Non-pigmented ciliary epithelial cell (primary cell): ENCODE measurements around the gene RPL22L1.
"Not testable (repeated sequence)": the region's sequence is repeated elsewhere in the genome, so short reads cannot be mapped to it uniquely, and the experiment has no call there.

ENCODE experiments used
- DNase-seq: peaks from one replicate; pipeline ENCODE4 v3.0.0-alpha.2; 2010; ENCODE audit warnings: low read depth

The RPL22L1 gene

DNA sequence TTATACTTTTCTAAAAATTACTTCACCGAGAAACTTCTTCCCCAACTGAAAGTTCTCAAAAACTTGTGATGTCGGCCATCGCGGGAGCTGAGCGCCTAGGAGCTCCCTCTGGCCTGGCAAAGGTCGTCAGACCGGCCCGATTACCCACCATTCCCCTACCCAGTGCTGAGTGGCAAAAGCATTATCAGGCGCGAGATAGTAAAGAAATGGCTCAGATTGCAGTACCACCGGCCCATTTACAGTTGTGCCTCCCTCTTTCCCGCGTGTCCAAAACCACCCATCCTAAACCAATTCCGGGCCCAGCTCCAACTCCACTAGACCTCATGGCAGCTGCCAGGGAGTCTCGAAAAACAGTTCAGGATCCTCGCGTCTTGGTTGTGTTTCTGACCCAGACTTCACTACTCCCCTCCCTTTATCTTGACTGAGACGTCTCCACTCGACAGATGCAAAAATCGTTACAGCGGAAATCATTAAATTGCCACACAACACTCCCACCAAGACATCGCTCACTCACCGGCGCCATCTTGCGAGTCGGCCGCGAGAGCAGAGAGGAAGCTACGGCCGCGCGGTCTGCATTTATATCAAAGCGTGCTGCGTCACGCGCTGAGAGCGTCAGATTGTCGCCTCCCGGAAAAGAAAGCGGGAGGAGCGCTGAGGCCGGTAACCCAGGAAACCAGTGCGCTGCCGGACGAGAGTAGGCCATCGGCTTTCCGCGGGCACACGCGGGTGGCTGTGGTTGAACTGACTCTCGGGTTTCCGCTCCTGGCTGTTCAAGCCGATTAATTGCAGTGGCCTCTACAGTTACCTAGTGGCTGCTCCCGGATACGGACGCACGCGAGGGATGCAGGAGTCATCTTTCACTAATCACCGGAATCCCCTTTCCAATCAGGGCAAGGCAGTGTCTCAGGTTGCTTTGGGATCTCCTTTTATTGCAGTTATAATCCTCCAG, at the start of gene RPL22L1:
Gene RPL22L1, minus strand, starts transcription at position 551 of the 949 bp plus-strand sequence. Its CDS starts 28 bp downstream, at position 523.
- peak; percentile 67 for DNase-seq

DNA sequence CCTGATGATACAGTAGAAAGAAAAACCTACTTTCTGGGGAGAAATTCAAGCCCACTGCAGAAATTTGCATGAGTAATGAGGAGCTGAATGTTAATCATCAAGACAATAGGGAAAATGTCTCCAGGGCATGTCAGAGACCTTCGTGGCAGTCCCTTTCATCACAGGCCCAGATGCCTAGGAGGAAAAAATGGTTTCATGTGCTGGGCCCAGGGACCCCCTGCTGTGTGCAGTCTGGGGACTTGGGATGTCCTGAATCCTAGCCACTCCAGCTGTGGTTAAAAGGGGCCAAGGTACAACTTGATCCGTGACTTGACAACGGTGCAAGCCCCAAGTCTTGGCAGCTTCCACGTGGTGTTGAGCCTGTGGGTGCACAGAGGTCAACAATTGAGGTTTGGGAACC, 48.7 kb upstream of the RPL22L1 start:
- DNase-seq = no peak

DNA sequence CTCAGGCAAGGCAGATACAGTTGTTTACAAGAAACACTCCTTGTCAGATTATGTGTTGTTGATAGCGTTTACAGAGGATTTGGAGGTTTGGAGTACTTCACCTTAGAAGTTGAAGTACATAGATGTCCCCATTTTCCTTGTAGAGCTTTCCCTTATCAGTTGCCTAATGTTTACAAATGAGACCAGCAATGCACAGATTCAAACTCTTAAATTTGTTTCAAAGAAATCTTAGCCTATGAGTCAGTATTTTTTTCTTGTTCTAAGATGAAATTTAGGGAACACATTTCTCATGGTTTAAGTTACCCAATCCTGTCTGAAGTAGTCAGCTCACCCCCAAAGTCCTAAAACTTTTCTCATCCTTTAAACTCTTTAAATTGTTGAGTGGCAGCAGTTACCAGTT, 44.7 kb upstream of the RPL22L1 start:
- no peak for DNase-seq

- DNase-seq = no peak
Observed at GRCh38 chr3:170914212-170914611, 44.2 kb upstream of the RPL22L1 start.

DNA sequence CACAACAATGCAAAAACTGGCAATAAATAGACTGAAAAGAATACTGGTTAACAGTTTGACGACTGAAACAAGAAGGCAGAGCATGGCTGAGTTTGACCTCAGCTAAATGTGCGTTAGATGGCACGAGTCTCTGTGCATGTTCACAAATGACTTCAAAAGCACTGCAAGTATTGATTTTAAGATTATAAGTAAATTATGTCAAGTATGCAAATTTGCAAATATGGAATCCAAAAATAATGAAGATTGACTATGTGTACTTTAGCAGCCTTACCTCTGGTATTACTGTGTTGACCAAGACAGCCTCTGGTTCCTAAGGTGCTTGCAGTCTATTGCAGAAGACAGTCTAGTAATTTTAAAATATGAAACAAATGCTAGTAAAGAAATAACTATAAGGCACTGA, 41.1 kb upstream of the RPL22L1 start:
- no peak for DNase-seq

DNA sequence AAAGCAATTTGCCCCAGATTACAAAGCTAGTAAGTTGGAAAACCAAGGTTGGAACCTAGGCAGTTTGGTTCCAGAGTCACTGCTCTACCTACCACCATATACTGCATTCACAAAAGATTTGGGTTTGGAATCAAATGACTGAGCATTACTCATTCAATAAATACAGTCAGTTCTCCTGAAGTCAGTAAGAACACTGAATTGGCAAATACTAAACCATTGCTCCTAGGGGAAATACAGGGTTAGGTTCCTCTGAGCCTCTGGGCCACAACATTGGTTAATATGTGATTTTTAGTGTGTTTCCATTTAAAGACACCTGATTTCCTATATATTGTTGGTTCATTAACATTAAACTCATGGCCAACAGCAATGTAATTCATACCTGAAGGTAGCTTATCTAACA, 40.5 kb upstream of the RPL22L1 start:
- DNase-seq = no peak

DNA sequence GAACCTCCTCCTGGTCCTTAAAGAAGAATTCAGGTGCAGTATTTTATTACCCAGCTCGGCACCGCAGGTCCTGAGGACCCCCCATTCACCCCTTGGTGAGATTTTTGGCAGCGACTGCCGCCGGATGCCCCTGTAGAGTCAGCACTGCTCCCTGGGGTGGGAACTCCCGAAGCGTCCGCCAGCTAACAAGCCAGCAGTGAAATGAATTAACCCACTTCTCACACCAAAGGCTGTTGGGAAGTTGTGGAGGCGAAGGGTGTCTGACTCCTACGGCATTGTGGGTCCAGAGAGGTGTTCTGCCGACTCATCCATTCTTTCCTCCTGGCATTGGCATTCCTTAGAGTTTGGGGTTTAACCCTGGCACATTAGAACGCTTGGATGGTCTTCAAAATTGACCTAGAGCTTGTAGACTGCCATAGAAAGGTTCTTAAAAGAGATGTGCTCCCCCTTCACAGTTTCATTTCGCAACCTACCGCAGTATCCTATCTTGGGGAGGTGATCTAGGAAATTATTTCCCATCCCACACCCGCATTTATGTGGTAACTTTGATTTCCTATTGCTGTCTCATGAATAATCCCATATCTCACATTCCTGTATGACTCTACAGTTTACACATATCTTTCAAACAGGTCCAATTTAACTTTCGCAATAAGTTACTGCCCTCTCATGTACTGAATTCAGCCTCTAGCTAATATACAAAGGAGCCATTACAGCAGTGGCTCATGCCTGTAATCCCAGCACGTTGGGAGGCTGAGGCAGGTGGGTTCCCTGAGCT, 39.3 kb upstream of the RPL22L1 start:
- peak; percentile 94 for DNase-seq

DNA sequence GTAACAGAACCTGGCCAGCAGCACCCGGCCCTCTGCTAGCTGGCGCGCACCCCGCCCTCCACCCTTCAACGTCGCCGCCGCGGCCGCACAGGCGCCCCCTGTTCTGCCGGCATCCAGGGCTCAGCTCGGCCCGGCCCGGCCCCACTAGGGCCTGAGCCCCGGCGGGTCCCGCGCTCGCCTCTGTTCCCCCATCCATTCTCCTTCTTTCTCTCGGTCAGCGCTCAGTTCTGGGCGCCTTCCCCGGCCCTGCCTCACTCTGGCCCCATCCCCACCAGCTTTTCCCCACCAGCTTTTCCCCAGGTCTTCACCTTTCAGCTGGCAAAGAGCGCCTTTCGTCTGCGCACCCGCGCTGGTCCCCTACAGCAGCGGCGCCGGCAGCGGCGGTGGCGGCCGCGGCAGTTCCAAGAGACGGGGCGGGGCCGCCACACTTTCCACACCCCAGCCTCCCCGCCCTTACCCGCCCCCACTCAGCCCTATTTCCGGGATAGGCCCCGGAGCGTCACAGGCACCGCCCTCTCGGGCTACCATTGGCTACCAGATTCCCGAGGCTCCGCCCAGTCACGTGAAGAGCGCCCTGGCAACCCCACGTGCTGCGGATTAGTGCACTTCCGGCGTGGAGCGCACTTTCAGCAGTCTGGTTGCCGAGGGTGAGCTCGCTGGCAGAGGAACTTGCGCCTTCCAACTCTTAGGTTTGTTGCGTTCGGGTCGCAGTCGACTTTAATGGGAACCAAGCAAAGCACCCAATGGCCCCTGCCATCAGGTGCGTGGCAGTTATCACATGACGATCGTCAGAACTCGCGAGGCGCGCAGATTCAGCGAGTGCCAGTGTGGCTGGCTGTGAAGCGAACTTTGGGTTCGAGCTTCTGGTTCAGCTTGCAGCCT, 38.5 kb upstream of the RPL22L1 start, which contains the start of gene EIF5A2:
Gene EIF5A2, minus strand, starts transcription at position 403 of the 882 bp plus-strand sequence. CDS start 831 bp downstream, outside the sequence.
- DNase-seq = peak; percentile 72

DNA sequence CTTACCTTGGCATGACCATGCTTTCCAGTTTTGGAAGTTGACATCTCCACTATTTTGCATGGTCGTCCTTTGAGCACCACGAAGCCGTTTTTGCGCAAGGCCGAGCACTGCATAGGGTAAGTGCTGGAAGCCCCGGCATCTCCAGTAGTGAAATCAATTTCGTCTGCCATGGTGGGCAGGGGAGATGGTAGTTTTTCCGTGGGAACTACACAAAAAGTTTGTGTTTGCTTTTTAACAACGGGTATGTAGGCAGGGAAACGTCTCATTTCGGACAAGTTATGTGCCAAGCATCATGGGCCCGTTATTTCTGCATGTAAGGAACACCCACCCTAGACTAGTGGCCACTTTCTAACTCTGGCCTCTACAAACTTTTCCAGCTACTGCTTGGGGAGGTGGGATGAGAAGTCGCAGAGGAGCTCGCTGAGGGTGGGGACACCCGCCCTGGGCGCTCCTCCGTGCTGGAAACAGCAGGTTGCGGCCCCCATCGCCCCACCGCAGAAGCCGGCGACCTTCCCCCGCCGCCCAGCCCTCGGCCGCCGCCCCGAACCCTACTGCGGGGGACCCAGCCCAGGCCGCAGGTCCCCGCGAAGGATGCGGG, 37.7 kb upstream of the RPL22L1 start:
- no peak for DNase-seq

- DNase-seq = no peak
Observed at GRCh38 chr3:170905862-170906261, 35.9 kb upstream of the RPL22L1 start.

GRCh38 chr3:170903123-170903522, 33.1 kb upstream of the RPL22L1 start:
- no peak for DNase-seq

GRCh38 chr3:170899455-170899854, 29.5 kb upstream of the RPL22L1 start:
- DNase-seq = no peak

- DNase-seq = no peak
Observed at GRCh38 chr3:170897978-170898377, 28.0 kb upstream of the RPL22L1 start.

DNA sequence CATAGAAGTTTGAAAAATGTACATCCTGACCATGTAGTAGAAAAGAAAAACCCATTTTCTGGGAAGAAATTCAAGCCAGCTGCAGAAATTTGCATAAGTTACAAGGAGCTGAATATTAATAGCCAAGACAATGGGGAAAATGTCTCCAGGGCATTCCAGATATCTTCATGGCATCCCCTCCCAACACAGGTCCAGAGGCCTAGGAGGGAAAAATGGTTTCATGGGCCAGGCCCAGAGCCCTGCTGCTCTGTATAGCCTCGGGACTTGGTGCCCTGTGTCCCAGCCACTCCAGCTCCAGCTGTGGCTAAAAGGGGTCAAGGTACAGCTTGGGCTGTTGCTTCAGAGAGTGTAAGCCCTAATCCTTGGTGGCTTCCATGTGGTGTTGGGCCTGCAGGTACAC, 27.2 kb upstream of the RPL22L1 start:
- not testable (repeated sequence) for DNase-seq

- DNase-seq = no peak
Observed at GRCh38 chr3:170896781-170897180, 26.8 kb upstream of the RPL22L1 start.

GRCh38 chr3:170896333-170896732, 26.3 kb upstream of the RPL22L1 start:
- DNase-seq = not testable (repeated sequence)

DNA sequence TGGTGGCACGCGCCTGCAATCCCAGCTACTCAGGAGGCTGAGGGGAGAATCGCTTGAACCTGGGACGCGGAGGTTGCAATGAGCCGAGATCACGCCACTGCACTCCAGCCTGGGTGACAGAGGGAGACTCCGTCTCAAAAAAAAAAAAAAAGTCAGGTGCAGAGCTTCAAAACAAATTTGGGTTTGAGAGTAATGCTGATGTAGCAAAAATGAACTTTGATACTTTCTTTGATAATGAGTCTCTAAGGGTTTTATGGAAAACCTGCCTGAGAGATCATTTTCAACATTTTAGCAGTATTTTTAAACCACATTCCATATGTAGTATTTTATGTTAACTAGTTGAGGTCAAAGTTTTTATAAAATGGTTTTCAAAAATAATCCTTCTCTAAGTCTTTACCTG, 23.9 kb upstream of the RPL22L1 start:
- DNase-seq = no peak

DNA sequence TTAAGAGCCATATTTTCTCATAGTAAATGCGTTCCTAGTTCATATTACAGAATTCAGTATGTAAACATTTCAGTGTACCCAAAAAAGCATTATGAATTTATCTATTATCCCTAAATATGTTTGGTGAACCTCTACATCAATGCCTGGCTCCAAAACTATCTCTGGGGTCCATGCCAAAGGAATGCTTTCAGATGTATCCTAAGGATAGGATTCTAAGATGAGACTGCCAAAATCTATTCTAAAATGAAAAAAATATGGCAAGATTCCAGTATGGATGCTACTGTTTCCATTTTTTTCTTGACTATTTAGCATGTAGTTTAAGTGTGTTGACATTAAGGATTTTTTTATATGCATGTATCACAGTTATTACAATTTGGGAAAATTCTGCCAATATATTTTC, 19.6 kb upstream of the RPL22L1 start:
- DNase-seq = no peak

GRCh38 chr3:170889132-170889531, 19.1 kb upstream of the RPL22L1 start:
- DNase-seq = no peak

DNA sequence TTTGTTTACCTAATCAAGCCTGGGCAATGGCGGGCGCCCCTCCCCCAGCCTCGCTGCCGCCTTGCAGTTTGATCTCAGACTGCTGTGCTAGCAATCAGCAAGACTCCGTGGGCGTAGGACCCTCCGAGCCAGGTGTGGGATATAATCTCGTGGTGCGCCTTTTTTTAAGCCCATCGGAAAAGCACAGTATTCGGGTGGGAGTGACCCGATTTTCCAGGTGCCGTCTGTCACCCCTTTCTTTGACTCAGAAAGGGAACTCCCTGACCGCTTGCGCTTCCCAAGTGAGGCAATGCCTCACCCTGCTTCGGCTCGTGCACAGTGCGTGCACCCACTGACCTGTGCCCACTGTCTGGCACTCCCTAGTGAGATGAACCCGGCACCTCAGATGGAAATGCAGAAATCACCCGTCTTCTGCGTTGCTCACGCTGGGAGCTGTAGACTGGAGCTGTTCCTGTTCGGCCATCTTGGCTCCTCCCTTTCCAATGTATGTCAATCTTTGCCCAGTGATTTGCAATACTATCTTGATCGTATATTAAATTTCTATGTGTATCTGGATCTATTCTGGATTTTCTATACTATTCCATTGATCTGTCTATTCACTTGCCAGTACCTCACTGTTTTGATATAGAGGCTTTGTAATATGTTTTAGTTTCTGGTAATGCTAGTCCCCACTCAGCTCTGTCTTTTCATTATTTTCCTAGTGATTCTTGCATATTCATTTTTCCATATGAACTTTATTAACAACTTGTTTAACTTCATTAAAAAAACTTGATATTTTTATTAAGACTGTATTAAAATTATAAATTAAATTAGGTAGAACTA, 14.3 kb upstream of the RPL22L1 start:
- DNase-seq = not testable (repeated sequence)

DNA sequence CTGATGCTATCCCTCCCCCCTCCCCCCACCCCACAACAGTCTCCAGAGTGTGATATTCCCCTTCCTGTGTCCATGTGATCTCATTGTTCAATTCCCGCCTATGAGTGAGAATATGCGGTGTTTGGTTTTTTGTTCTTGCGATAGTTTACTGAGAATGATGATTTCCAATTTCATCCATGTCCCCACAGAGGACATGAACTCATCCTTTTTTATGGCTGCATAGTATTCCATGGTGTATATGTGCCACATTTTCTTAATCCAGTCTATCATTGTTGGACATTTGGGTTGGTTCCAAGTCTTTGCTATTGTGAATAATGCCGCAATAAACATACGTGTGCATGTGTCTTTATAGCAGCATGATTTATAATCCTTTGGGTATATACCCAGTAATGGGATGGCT, 8.7 kb upstream of the RPL22L1 start:
- not testable (repeated sequence) for DNase-seq
